Left renal pelvis (tissue), 4 donors: ENCODE data around the gene CCDC169. TPM values are rescaled to one million over a fixed set of nuclear protein-coding genes. Genes with fewer than 3 reads are reported as not detected.

Source experiments
- polyA plus RNA-seq, 4 donors: library from polyadenylated mRNA; unstranded; fragments of 120-200 nt; gene quantifications; one replicate each; pipeline ENCODE4 v1.2.1, GENCODE V29; 2013; ENCODE audit not compliant: insufficient read length in 4 of 4

Gene CCDC169
- polyA plus RNA-seq, 4 donors, result 2.8 to 7.5 (median 5.5) TPM

Other genes with a start within 250 kb of the CCDC169 start
- 10 to 100 TPM in 1 of 4 donors, 1 to 10 TPM in 3; 4.3 to 39.0 (median 8.9) TPM for gene DCLK1, start 166.4 kb downstream of the CCDC169 start, polyA plus RNA-seq
- gene SOHLH2, start 83.3 kb downstream of the CCDC169 start, polyA plus RNA-seq, result 1 to 10 TPM in 3 of 4 donors, under 1 TPM in 1; 0.74 to 4.1 (median 2.4) TPM
- gene SPART, start 48.6 kb upstream of the CCDC169 start, polyA plus RNA-seq, result 10 to 100 TPM; 81.0 to 98.6 (median 84.7) TPM
- 1 to 10 TPM in 2 of 4 donors, under 1 TPM in 2; 0.84 to 2.4 (median 1.1) TPM for gene CCNA1, start 134.7 kb upstream of the CCDC169 start, polyA plus RNA-seq